OCI-LY1 (cell line): ENCODE results near the gene CXCR2.
A peak's percentile ranks its signal among the peaks of the same experiment; 100 is the strongest.

Experiments
- H2AFZ ChIP-seq: fragments of 200-600 bp; sonication (generic), shearing (Covaris generic); 2 replicates; pipeline ENCODE4 v1.6.0; 2014; ENCODE audit warnings: antibody characterized with exemption, mild to moderate bottlenecking, low read length
- H3F3A ChIP-seq: fragments of 200-600 bp; sonication (generic), shearing (Covaris generic); 2 replicates; pipeline ENCODE4 v1.6.0; 2014; ENCODE audit warnings: mild to moderate bottlenecking, antibody characterized with exemption, low read length, moderate library complexity; ENCODE audit not compliant: insufficient read depth
- H3K27ac ChIP-seq: fragments of 200-600 bp; sonication (generic); 2 replicates; pipeline ENCODE4 v1.5.1; 2014; ENCODE audit warnings: low read length, mixed run types, mild to moderate bottlenecking, low read depth; ENCODE audit not compliant: poor library complexity, severe bottlenecking
- H3K27me3 ChIP-seq: fragments of 200-600 bp; sonication (generic); 2 replicates; pipeline ENCODE4 v1.6.0; 2014; ENCODE audit warnings: antibody characterized with exemption, mild to moderate bottlenecking, low read length, moderate library complexity; ENCODE audit not compliant: insufficient read depth
- H3K36me3 ChIP-seq: fragments of 200-600 bp; sonication (generic); 2 replicates; pipeline ENCODE4 v1.6.1; 2014; ENCODE audit warnings: mild to moderate bottlenecking, antibody characterized with exemption, low read length, moderate library complexity, mixed read lengths; ENCODE audit not compliant: insufficient read depth
- H3K4me1 ChIP-seq: fragments of 200-600 bp; sonication (generic); 2 replicates; pipeline ENCODE4 v1.5.1; 2014; ENCODE audit warnings: mild to moderate bottlenecking, low read length, moderate library complexity; ENCODE audit not compliant: insufficient read depth, severe bottlenecking
- H3K4me2 ChIP-seq: fragments of 200-600 bp; sonication (generic), shearing (Covaris generic); 2 replicates; pipeline ENCODE4 v1.6.1; 2014; ENCODE audit warnings: low read length
- H3K4me3 ChIP-seq: fragments of 200-600 bp; sonication (generic); 2 replicates; pipeline ENCODE4 v1.5.1; 2014; ENCODE audit warnings: low read length, low read depth, mild to moderate bottlenecking, mixed read lengths; ENCODE audit not compliant: poor library complexity, severe bottlenecking
- H3K79me2 ChIP-seq: fragments of 200-600 bp; shearing (Covaris generic); 2 replicates; pipeline ENCODE4 v1.6.1; 2016; ENCODE audit warnings: mixed run types, low read length, mixed read lengths; ENCODE audit not compliant: insufficient read depth
- H3K9ac ChIP-seq: fragments of 200-600 bp; sonication (generic), shearing (Covaris generic); 2 replicates; pipeline ENCODE4 v1.6.1; 2014; ENCODE audit warnings: mild to moderate bottlenecking, low read length, mixed read lengths
- H3K9me2 ChIP-seq: fragments of 200-600 bp; sonication (generic), shearing (Covaris generic); 2 replicates; pipeline ENCODE4 v1.6.1; 2014; ENCODE audit warnings: low read depth, mild to moderate bottlenecking, low read length, mixed read lengths
- H3K9me3 ChIP-seq: fragments of 200-600 bp; shearing (Covaris generic); 2 replicates; pipeline ENCODE4 v1.6.1; 2014; ENCODE audit warnings: low read length, mixed read lengths
- H4K20me1 ChIP-seq: fragments of 200-600 bp; sonication (generic), shearing (Covaris generic); 2 replicates; pipeline ENCODE4 v1.6.0; 2016; ENCODE audit warnings: mild to moderate bottlenecking, low read length; ENCODE audit not compliant: insufficient read depth
- CTCF ChIP-seq: fragments of 200-600 bp; sonication (generic), shearing (Covaris generic); IDR thresholded peaks from 2 replicates; pipeline ENCODE4 v1.5.1; 2017; ENCODE audit warnings: mild to moderate bottlenecking, antibody characterized with exemption, low read length, moderate library complexity, mixed read lengths
- EZH2 ChIP-seq: fragments of 200-600 bp; sonication (generic), shearing (Covaris generic); IDR thresholded peaks from 2 replicates; pipeline ENCODE4 v1.8.0; 2017; ENCODE audit warnings: borderline replicate concordance, mixed run types, mild to moderate bottlenecking, antibody characterized with exemption, low read length, moderate library complexity, mixed read lengths

CXCR2 gene

GRCh38 chr2:218091746-218092145 is 34.1 kb upstream of the CXCR2 start:
- H3K9me3 ChIP-seq, result no peaks in the 10 kb centered on the region
- no peak overlapping the region for H3K9ac ChIP-seq
- no peaks in the 10 kb centered on the region for H3K27me3 ChIP-seq
- no peaks in the 10 kb centered on the region for H3K36me3 ChIP-seq
- TF ChIP-seq EZH2, result no peak
- no peak for TF ChIP-seq CTCF
- no peak overlapping the region for H3K4me2 ChIP-seq
- H3K4me1 ChIP-seq, result no peaks in the 10 kb centered on the region
- H2AFZ ChIP-seq, result no peak overlapping the region
- no peaks in the 10 kb centered on the region for H3F3A ChIP-seq
- H3K27ac ChIP-seq, result no peak overlapping the region
- H3K4me3 ChIP-seq, result no peak overlapping the region
- no peaks in the 10 kb centered on the region for H3K79me2 ChIP-seq
- no peaks in the 10 kb centered on the region for H3K9me2 ChIP-seq
- no peaks in the 10 kb centered on the region for H4K20me1 ChIP-seq

- Histone ChIP-seq H3K9ac (no peak overlapping the region), H3K4me2 (no peak overlapping the region), H3F3A (no peaks in the 10 kb centered on the region), H3K79me2 (no peaks in the 10 kb centered on the region), H4K20me1 (no peaks in the 10 kb centered on the region), H3K4me3 (no peak overlapping the region), H3K9me3 (no peaks in the 10 kb centered on the region), H3K36me3 (no peaks in the 10 kb centered on the region), H2AFZ (no peak overlapping the region), H3K27ac (no peak overlapping the region), H3K27me3 (no peaks in the 10 kb centered on the region), H3K9me2 (no peaks in the 10 kb centered on the region), H3K4me1 (no peaks in the 10 kb centered on the region)
- TF ChIP-seq CTCF (peak; percentile 17; the same call in 1 of the 2 replicates), EZH2 (no peak)
Observed at GRCh38 chr2:218093879-218094278, 31.9 kb upstream of the CXCR2 start.

- no peaks in the 10 kb centered on the region for H4K20me1 ChIP-seq
- no peak overlapping the region for H3K4me2 ChIP-seq
- no peaks in the 10 kb centered on the region for H3K27me3 ChIP-seq
- H3K36me3 ChIP-seq, result no peaks in the 10 kb centered on the region
- H2AFZ ChIP-seq, result no peak overlapping the region
- no peaks in the 10 kb centered on the region for H3K9me3 ChIP-seq
- no peak overlapping the region for H3K4me3 ChIP-seq
- no peaks in the 10 kb centered on the region for H3F3A ChIP-seq
- H3K9me2 ChIP-seq, result no peaks in the 10 kb centered on the region
- H3K9ac ChIP-seq, result no peak overlapping the region
- no peaks in the 10 kb centered on the region for H3K79me2 ChIP-seq
- no peak overlapping the region for H3K27ac ChIP-seq
- TF ChIP-seq CTCF (no peak), EZH2 (no peak)
- no peaks in the 10 kb centered on the region for H3K4me1 ChIP-seq
Observed at GRCh38 chr2:218095853-218096252, 30.0 kb upstream of the CXCR2 start.
